Activated CD4-positive, alpha-beta T cell treated with anti-CD3 and anti-CD28 coated beads for 1 hour (primary cell): ENCODE data around the gene GALNT17.

Experiments used
- DNase-seq: peaks from one replicate; pipeline ENCODE4 v3.0.0-alpha.2; 2020

Gene GALNT17

DNA sequence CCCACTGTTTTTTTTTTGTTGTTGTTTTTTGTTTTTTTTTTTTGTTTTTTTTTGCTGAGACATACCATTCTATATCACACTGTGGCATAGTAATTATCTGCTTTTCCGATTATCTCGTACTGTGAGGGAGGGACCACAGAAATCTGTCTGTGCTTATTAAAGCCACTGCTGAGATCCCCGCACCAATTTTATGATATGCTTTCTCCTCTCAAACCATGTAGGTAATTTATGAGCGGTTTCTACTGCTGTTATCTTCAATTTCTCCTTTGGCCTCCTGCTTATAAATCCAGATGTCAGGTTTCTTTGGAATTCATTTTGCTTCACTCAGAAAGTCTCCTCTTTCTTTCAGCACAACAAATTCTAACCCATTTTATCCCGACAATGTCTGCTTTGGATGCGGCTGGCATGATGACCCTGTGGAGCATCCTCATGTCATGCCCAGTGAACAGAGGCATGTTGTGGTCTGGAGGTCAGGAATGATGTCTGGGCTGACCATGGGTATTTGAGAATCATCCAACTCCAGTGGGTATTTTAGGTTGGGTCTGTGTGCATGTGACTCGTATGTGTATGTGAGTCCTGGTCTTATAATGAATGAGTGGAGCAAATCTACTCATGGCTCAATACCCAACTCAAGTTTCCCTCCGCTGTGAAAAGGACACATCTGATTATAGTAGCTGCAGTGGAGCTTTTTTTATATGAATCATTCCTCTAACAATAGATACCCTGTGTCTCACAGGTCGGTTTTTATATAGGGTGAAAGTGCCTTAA, 213.4 kb downstream of the GALNT17 start:
- no peak for DNase-seq

GRCh38 chr7:71348821-71349681, 217.1 kb downstream of the GALNT17 start:
- no peak for DNase-seq

DNA sequence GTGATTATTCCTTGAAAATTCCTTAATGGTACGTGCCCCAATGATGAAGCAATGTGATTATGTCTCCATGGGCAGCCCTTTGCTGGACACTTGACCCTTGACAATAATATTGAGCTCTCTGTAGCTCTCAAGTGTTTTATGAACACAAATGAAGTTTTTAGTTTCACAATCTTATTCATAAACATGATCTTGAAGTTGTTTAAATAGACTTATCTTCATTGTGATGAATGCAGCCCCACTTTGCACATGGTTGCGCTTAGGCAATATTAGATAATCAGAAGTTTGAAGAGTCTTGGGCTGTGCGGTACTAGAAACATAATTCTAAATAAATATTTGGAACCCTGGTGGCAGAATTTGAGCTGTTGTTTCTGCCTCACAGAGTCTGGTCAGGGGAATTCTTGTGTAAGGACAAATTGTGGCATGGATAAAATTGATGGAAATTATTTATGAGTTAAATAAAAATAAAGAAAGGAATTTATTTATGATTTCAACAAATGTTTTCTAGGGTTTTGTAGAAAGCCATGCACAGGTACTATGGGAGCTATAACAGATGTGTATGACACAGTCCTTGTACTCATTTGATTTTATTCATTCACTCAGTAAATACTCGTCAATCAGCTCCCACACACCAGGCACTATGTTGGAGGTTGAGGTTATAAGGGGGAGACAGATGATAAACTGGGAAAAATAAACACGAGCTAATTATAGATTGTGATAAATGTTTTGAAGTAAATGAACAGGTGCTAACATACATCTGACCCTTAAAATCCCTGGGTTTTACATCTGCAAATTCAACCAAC, 217.9 kb downstream of the GALNT17 start:
- DNase-seq, result no peak

- no peak for DNase-seq
Measured at GRCh38 chr7:71350680-71351079, 218.7 kb downstream of the GALNT17 start.

- no peak for DNase-seq
Measured at GRCh38 chr7:71354716-71355115, 222.8 kb downstream of the GALNT17 start.

- no peak for DNase-seq
Measured at GRCh38 chr7:71361451-71362032, 229.6 kb downstream of the GALNT17 start.

GRCh38 chr7:71362240-71362639, 230.3 kb downstream of the GALNT17 start:
- no peak for DNase-seq

GRCh38 chr7:71363223-71363622, 231.3 kb downstream of the GALNT17 start:
- DNase-seq, result no peak

- no peak for DNase-seq
Measured at GRCh38 chr7:71363627-71364026, 231.7 kb downstream of the GALNT17 start.

DNA sequence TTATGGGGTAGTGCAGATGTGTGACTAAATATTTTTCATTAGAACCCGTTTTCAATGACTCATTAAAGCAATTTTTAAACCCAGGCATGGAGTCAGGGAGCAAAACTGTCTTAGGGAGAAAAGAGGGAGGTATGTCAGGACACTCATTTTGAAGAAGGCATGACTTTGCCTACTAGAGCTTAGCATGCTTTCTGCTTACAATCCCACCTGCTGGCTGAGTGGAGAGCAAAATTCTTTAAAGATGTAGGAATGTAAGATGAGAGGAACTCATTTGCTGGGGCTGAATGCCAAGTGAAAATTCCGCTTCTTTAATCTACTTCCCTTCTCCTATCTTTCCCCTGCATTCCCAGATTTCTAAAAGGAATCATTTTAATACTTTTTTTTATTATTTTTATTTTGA, 232.6 kb downstream of the GALNT17 start:
- DNase-seq, result no peak

- no peak for DNase-seq
Measured at GRCh38 chr7:71372991-71373390, 241.0 kb downstream of the GALNT17 start.

DNA sequence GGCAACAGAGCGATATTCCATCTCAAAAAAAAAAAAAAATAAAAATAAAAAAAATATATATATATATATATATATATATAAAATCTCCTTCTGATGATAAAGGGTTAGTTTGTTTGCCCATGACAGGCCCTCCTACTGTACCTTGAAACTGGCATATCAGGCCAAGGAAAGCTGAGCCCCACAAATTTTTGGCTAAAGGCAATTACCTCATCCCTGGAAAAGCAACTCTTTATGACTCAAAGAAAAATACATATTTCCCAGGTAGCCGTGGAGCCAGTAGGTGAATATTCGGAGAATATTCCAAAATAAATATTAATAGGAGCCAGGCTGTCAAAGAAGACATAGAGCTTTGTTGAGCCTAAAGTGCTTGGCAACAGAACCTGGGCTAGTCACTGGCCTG, 245.1 kb downstream of the GALNT17 start:
- no peak for DNase-seq

DNA sequence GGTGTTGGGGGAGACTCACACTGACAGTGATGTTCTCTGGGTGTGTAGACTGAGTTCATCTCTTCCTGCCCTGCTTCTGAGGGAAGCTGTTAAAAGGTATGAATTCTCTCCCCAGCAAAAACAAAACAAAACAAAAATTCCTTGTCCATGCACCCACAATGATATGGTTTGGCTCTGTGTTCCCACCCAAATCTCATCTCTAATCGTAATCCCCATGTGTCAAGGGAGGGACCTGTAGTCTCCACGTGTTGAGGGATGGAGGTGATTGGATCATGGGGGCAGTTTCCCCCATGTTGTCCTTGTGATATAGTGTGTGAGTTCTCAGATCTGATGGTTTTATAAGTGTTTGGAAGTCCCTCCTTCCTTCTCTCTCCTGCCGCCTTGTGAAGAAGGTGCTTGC, 245.5 kb downstream of the GALNT17 start:
- DNase-seq, result no peak

GRCh38 chr7:71384094-71384493, 252.2 kb downstream of the GALNT17 start:
- DNase-seq, result no peak

DNA sequence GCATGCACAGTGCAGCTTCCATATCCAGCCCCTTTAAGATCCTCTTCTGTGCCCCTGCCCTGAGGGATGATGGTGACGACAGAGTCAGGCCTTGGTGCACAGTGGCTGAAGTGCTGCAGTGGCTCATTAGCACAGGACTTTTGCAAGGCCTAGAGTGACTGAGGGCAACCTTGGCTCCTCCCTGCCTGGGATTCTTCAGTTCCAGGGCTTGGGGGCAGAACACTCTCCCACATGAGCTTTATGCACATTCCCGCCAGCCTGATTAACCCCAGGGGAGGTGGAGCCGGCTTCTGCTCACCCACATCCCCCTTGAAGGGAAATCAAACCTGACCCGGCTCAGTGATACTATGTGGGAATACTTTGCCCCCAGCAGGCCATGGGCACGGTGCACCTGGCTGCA, 253.4 kb downstream of the GALNT17 start:
- DNase-seq, result no peak

- DNase-seq, result no peak
Measured at GRCh38 chr7:71386152-71386785, 254.3 kb downstream of the GALNT17 start.

DNA sequence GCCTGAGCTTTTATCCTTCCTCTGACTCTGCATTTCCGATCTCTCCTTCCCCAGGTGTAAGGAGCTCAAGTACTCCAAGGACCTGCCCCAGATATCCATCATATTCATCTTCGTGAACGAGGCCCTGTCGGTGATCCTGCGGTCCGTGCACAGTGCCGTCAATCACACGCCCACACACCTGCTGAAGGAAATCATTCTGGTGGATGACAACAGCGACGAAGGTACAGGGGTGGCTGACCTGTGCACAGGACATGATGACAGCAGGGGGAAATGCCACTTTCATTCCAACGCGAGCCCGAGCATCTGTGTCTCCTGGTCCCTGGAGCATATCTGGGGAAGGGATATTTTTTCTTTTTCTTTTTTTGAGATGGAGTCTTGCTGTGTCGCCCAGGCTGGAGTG, 256.2 kb downstream of the GALNT17 start:
- DNase-seq, result no peak

- DNase-seq, result no peak
Measured at GRCh38 chr7:71389976-71390375, 258.0 kb downstream of the GALNT17 start.

DNA sequence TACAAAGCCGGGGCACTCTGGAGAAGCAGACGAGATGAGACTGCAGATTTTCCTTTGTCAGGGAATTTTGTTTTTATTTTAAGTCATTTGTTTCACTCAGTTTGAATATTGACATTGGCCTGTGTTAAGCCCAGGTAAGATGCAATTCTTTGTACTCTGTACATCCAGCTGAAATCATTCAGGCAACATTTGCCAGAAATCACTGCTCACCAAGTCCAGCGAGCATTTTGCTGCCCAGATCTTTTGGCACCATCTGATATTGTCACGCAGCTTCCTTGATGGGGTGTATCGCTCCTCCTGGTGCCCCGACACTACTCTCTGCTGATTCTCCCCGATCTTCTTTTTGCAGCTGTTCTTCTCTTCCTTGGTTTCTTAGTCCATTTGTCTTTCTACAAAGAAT, 261.7 kb downstream of the GALNT17 start:
- no peak for DNase-seq

DNA sequence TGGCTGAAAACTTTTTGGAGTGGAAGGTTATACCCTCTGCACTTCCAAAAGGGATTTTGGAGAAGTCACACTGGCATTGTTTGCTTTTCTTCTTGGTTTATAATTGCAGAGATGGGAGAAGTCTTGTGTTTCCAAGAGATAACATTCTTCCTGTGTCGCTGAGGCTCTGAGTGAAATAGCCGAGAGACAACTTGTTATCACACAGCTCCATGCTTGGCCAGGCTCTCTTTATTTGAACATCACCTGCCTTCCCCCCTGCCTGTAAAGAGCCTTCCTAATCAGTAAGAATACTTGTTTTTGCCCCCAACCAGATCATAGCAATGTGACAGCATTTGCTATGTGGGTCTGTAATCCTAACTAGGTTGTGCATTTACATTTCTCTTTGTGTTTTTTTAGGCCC, 270.7 kb downstream of the GALNT17 start:
- no peak for DNase-seq

- no peak for DNase-seq
Measured at GRCh38 chr7:71403202-71403946, 271.4 kb downstream of the GALNT17 start.
